Esophagus squamous epithelium (tissue), 5 donors: ENCODE measurements around the gene UCKL1. TPM values are rescaled to one million over a fixed set of nuclear protein-coding genes. Genes with fewer than 3 reads are reported as not detected.
"Not testable (repeated sequence)": the region's sequence is repeated elsewhere in the genome, so short reads cannot be mapped to it uniquely, and the experiment has no call there.

Source experiments
- DNase-seq: peaks from one replicate; lab custom pipeline; 2025; lab: John Stamatoyannopoulos, UW
- H3K27ac ChIP-seq, 4 donors: fragments of 200-600 bp; sonication (generic); one replicate each; pipeline ENCODE4 v1.5.1; 2016 to 2019; ENCODE audit warnings: mild to moderate bottlenecking in 1 of 4
- H3K27me3 ChIP-seq, 4 donors: fragments of 200-600 bp; sonication (generic); 1 replicate in 3 of 4; 2 replicates in 1 of 4; pipeline versions ENCODE4 v1.5.1 to v1.6.0; 2017 to 2021; ENCODE audit warnings: antibody characterized with exemption in 1 of 4
- H3K36me3 ChIP-seq, 3 donors: fragments of 200-600 bp; sonication (generic); one replicate each; pipeline ENCODE4 v1.5.1; 2016 to 2019
- H3K4me1 ChIP-seq, 3 donors: fragments of 200-600 bp; sonication (generic); one replicate each; pipeline ENCODE4 v1.5.1; 2017 to 2019
- H3K4me3 ChIP-seq, 4 donors: fragments of 200-600 bp; sonication (generic); 1 replicate in 3 of 4; 2 replicates in 1 of 4; pipeline ENCODE4 v1.5.1; 2016 to 2019; ENCODE audit warnings: mild to moderate bottlenecking in 2 of 4, moderate library complexity in 1 of 4
- H3K9me3 ChIP-seq, 3 donors: fragments of 200-600 bp; sonication (generic); one replicate each; pipeline ENCODE4 v1.5.1; 2016 to 2019
- POLR2A ChIP-seq, 4 donors: fragments of 450-650 bp; IDR thresholded peaks; one replicate each; pipeline ENCODE4 v1.6.1; 2017; ENCODE audit warnings: antibody characterized with exemption in 4 of 4, mild to moderate bottlenecking in 4 of 4, moderate library complexity in 3 of 4
- WGBS, 2 donors: methylation state at CpG; one replicate each; pipeline ENCODE4 v1.1.5; 2018; 5-methylcytosine and 5-hydroxymethylcytosine counted together
- intact Hi-C: fragments of 100-400 bp; cut with DNase I; formaldehyde crosslinking; loops from one replicate; pipeline ENCODE4 v1.15.0; 2022
- total RNA-seq, 4 donors: library from RNA; depleted of rRNA; stranded (reverse); fragments of >200 nt; gene quantifications; one replicate each; pipeline ENCODE4 v1.1.0, GENCODE V29; 2016
- TF ChIP-seq, protein P1 (sequence below), 6 experiments: fragments of 450-650 bp in 4 of 6; fragments of 200-600 bp in 2 of 6; sonication (generic) in 2 of 6; IDR thresholded peaks; one replicate each; pipeline ENCODE4 v1.5.1; 2016 to 2019; ENCODE audit warnings: antibody characterized with exemption in 6 of 6, mild to moderate bottlenecking in 4 of 6, moderate library complexity in 4 of 6
- donor health status: DM: yes; HTN: yes; CAD: no.

The UCKL1 gene
- total RNA-seq, 4 donors from 2014 or later = 23.1 to 38.0 (median 25.6) TPM

- DNase-seq = no peak
- H3K4me3 ChIP-seq = no peak overlapping the region
- intact Hi-C loops = no loop called here
- 79 to 87% methylated on average over 9 to 14 of the region's 18 CpGs for WGBS, 2 donors
- no peaks in the 10 kb centered on the region for H3K9me3 ChIP-seq
- peak overlapping the region in 1 of 4 donors; percentile 86 for H3K27ac ChIP-seq
- no peaks in the 10 kb centered on the region for H3K27me3 ChIP-seq
- peaks cover 36 to 62% (median 44%) of the 10 kb centered on the region in 3 donors for H3K4me1 ChIP-seq
- no peak for TF ChIP-seq POLR2A (IDR thresholded peaks at IDR 0.05)
- TF ChIP-seq, protein P1, sequence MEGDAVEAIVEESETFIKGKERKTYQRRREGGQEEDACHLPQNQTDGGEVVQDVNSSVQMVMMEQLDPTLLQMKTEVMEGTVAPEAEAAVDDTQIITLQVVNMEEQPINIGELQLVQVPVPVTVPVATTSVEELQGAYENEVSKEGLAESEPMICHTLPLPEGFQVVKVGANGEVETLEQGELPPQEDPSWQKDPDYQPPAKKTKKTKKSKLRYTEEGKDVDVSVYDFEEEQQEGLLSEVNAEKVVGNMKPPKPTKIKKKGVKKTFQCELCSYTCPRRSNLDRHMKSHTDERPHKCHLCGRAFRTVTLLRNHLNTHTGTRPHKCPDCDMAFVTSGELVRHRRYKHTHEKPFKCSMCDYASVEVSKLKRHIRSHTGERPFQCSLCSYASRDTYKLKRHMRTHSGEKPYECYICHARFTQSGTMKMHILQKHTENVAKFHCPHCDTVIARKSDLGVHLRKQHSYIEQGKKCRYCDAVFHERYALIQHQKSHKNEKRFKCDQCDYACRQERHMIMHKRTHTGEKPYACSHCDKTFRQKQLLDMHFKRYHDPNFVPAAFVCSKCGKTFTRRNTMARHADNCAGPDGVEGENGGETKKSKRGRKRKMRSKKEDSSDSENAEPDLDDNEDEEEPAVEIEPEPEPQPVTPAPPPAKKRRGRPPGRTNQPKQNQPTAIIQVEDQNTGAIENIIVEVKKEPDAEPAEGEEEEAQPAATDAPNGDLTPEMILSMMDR (IDR thresholded peaks at IDR 0.05) = no peak
- peaks cover 0 to 24% (median 0%) of the 10 kb centered on the region in 3 donors for H3K36me3 ChIP-seq
Observed at GRCh38 chr20:63976980-63977738, 20.9 kb upstream of the UCKL1 start.

DNA sequence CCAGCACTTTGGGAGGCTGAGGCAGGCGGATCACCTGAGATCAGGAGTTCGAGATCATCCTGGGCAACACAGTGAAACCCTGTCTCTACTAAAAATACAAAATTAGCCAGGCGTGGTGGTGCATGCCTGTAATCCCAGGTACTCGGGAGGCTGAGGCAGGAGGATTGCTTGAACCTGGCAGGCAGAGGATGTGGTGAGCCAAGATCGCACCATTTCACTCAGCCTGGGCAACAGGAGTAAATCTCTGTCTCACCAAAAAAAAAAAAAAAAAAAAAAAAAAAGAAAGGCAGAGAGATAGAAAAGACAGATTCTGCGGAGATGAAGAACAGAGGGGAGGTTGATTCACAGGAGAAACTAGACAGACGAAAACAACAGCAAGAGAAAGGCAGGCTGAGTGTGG lies 20.3 kb upstream of the UCKL1 start:
- H3K27me3 ChIP-seq, intact Hi-C loops, H3K27ac ChIP-seq, DNase-seq, H3K9me3 ChIP-seq, H3K4me3 ChIP-seq: not testable (repeated sequence)
- Histone ChIP-seq H3K36me3 (peaks cover 0 to 24% (median 0%) of the 10 kb centered on the region in 3 donors), H3K4me1 (peaks cover 30 to 56% (median 37%) of the 10 kb centered on the region in 3 donors)
- WGBS, 2 donors = 90 to 95% methylated on average over 6 to 7 of the region's 7 CpGs

DNA sequence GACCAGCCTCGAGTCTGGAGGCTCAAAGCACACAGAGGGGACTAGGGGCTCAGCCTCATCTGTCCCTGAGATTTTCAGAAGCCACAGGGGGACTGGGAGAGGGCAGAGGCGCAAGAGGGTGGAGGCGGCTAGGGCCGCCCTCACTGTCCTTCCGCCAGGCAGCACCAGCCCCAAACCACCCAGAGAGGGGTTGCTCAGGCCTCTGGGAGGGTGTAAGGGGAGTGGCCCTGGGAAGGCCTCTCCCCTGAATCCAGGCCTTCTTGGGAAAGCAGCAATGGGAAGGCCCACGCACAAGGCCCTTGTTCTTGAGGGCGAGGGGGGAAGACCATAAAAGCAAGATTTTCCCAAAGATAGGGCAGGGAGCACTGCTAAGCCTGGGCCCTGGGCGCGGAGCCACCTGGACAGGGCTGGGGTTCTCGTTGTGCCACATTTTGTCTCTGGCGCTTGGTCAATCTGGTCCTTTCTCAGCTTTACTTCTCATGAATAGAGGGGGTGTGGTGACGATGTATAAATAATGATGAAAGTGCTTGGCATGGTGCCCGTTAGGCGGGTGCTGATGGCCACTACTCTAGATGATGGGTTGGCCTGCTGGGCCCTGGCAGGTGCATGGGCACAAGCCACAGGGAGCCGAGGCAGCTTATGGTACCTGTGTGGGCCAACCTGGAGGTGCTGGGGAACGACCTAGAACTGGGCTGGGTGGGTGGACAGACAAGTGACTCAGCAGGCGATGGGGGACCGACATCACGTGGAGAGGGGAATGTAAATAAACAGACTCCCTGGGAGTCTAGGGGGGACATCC lies 18.4 kb upstream of the UCKL1 start:
- H3K9me3 ChIP-seq = no peaks in the 10 kb centered on the region
- H3K4me1 ChIP-seq = peaks cover 23 to 49% (median 31%) of the 10 kb centered on the region in 3 donors
- 58 to 67% methylated on average over 14 to 16 of the region's 19 CpGs for WGBS, 2 donors
- TF ChIP-seq POLR2A (IDR thresholded peaks at IDR 0.05) = no peak
- TF ChIP-seq, protein P1 (IDR thresholded peaks at IDR 0.05) = no peak
- no peak for DNase-seq
- peaks cover 0 to 24% (median 0%) of the 10 kb centered on the region in 3 donors for H3K36me3 ChIP-seq
- intact Hi-C loops = loop anchor here (5.0 kb wide), 1 partner anchor 437 kb away; the partner anchor contains the start of gene PTK6
- H3K27me3 ChIP-seq = no peaks in the 10 kb centered on the region
- peak overlapping the region in 2 of 4 donors; percentile 49 to 64 for H3K27ac ChIP-seq
- H3K4me3 ChIP-seq = no peak overlapping the region

DNA sequence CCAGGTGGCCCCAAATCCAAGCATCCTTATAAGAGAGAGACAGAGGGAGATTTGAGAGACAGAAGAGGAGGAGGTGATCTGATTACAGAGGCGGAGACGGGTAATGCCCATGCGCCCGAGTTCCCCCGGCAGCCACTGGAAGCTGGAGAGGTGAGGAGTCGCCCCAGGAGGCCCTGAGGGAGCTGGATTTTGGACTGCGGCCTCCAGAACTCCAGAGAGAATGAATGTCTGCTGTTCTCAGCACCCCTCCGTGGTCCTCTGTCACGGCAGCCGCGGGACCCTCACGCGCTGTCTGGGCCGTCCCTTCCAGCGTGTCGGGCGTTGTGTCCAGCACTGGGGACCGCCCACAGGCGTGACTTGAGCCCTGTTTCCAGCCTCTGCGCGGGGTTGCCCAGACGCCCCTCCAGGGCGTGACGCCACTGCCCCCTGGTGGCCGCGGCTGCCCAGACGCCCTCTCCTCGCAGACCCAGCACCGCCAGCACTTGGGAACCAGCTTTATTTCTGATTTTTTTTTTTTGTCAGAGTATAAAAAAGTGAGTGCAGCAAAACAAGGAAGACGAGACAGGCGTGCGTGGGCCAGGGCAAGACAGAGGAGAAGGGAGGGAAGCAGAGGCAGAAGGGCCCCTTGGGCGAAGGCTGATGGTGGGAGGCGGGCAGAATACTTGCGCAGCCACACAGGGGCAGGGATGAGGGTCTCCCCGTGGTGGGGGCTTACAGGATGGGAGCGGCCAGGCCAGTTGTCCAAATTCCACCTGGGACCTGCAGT lies 17.6 kb upstream of the UCKL1 start:
- DNase-seq = no peak
- H3K27me3 ChIP-seq = no peaks in the 10 kb centered on the region
- TF ChIP-seq, protein P1 (IDR thresholded peaks at IDR 0.05) = peak; percentile 93 to 100 (median 96)
- TF ChIP-seq POLR2A (IDR thresholded peaks at IDR 0.05) = no peak
- H3K4me1 ChIP-seq = peaks cover 25 to 46% (median 29%) of the 10 kb centered on the region in 3 donors
- peak overlapping the region in 3 of 4 donors; percentile 31 to 63 (median 35) for H3K4me3 ChIP-seq
- peaks cover 0 to 24% (median 0%) of the 10 kb centered on the region in 3 donors for H3K36me3 ChIP-seq
- intact Hi-C loops = loop anchor here (5.0 kb wide), 1 partner anchor 437 kb away; the partner anchor contains the start of gene PTK6
- peak overlapping the region in 3 of 4 donors; percentile 49 to 78 (median 64) for H3K27ac ChIP-seq
- WGBS, 2 donors = 8 to 29% methylated on average over 15 to 28 of the region's 37 CpGs
- H3K9me3 ChIP-seq = no peaks in the 10 kb centered on the region

GRCh38 chr20:63973160-63973479 lies 16.9 kb upstream of the UCKL1 start:
- Histone ChIP-seq H3K4me1 (peaks cover 26 to 46% (median 29%) of the 10 kb centered on the region in 3 donors), H3K27me3 (no peaks in the 10 kb centered on the region), H3K27ac (peak overlapping the region in 2 of 4 donors; percentile 64 to 78), H3K9me3 (no peaks in the 10 kb centered on the region), H3K4me3 (no peak overlapping the region), H3K36me3 (peaks cover 0 to 25% (median 0%) of the 10 kb centered on the region in 3 donors)
- no peak for DNase-seq
- no peak for TF ChIP-seq POLR2A (IDR thresholded peaks at IDR 0.05)
- TF ChIP-seq, protein P1 (IDR thresholded peaks at IDR 0.05) = no peak
- intact Hi-C loops = loop anchor here (5.0 kb wide), 1 partner anchor 436 kb away; the partner anchor contains the start of gene PTK6
- 90 to 100% methylated on average over 1 to 3 of the region's 3 CpGs for WGBS, 2 donors
